SK-N-SH treated with all-trans-retinoic acid at 6 μM for 48 hours (cell line): ENCODE results near the gene NME4.

Experiments used
- ATAC-seq: fragments of 200-7000 bp; cut with Tn5 transposase; 3 replicates; pipeline ENCODE4 v1.9.1; 2020; ENCODE audit warnings: mild to moderate bottlenecking, moderate library complexity
- ARNTL ChIP-seq: fragments of 450-650 bp; formaldehyde crosslinking; IDR thresholded peaks from 2 replicates; pipeline ENCODE4 v1.5.0; 2020; ENCODE audit warnings: low read depth, mild to moderate bottlenecking, moderate library complexity, borderline replicate concordance
- BACH2 ChIP-seq: fragments of 250-450 bp; sonication (Bioruptor Pico); IDR thresholded peaks from 2 replicates; pipeline ENCODE4 v1.9.0; 2021; ENCODE audit warnings: mild to moderate bottlenecking, borderline replicate concordance
- CREB5 ChIP-seq: fragments of 250-450 bp; sonication (Bioruptor Pico); IDR thresholded peaks from 2 replicates; pipeline ENCODE4 v1.5.1; 2020; ENCODE audit warnings: low read depth, mild to moderate bottlenecking, moderate library complexity
- CSDC2 ChIP-seq: fragments of 250-450 bp; sonication (Bioruptor Pico); IDR thresholded peaks from 2 replicates; pipeline ENCODE4 v1.5.0; 2020; ENCODE audit warnings: mild to moderate bottlenecking, moderate library complexity
- CSRNP3 ChIP-seq: fragments of 250-450 bp; sonication (Bioruptor Pico); IDR thresholded peaks from 2 replicates; pipeline ENCODE4 v1.5.1; 2021; ENCODE audit warnings: mild to moderate bottlenecking, moderate library complexity
- ESRRG ChIP-seq: fragments of 250-450 bp; sonication (Bioruptor Pico); IDR thresholded peaks from 2 replicates; pipeline ENCODE4 v1.6.1; 2021; ENCODE audit warnings: mild to moderate bottlenecking
- GLIS3 ChIP-seq: fragments of 250-450 bp; sonication (Bioruptor Pico); IDR thresholded peaks from 2 replicates; pipeline ENCODE4 v1.5.0; 2020; ENCODE audit warnings: mild to moderate bottlenecking, moderate library complexity
- ISL1 ChIP-seq: fragments of 250-450 bp; sonication (Bioruptor Pico); IDR thresholded peaks from 2 replicates; pipeline ENCODE4 v2.1.2; 2022; ENCODE audit warnings: mild to moderate bottlenecking, moderate library complexity
- OSR1 ChIP-seq: fragments of 250-450 bp; sonication (Bioruptor Pico); IDR thresholded peaks from 2 replicates; pipeline ENCODE4 v1.8.0; 2022; ENCODE audit warnings: moderate library complexity, mild to moderate bottlenecking, inconsistent platforms
- PATZ1 ChIP-seq: fragments of 250-450 bp; sonication (Bioruptor Pico); IDR thresholded peaks from 2 replicates; pipeline ENCODE4 v1.8.0; 2020; ENCODE audit warnings: mild to moderate bottlenecking, moderate library complexity, borderline replicate concordance
- POU6F1 ChIP-seq: fragments of 250-450 bp; sonication (Bioruptor Pico); IDR thresholded peaks from 2 replicates; pipeline ENCODE4 v1.8.0; 2021; ENCODE audit warnings: low read depth, mild to moderate bottlenecking, moderate library complexity, borderline replicate concordance
- PPARA ChIP-seq: fragments of 250-450 bp; sonication (Bioruptor Pico); IDR thresholded peaks from 2 replicates; pipeline ENCODE4 v1.5.0; 2020; ENCODE audit warnings: mild to moderate bottlenecking, borderline replicate concordance
- SNAI2 ChIP-seq: fragments of 250-450 bp; sonication (Bioruptor Pico); IDR thresholded peaks from 2 replicates; pipeline ENCODE4 v1.5.0; 2020; ENCODE audit warnings: mild to moderate bottlenecking, moderate library complexity
- TCF4 ChIP-seq: fragments of 250-450 bp; sonication (Bioruptor Pico); IDR thresholded peaks from 2 replicates; pipeline ENCODE4 v1.8.0; 2021; ENCODE audit warnings: mild to moderate bottlenecking, moderate library complexity, borderline replicate concordance
- TOX ChIP-seq: fragments of 250-450 bp; sonication (Bioruptor Pico); IDR thresholded peaks from 2 replicates; pipeline ENCODE4 v1.8.0; 2021; ENCODE audit warnings: mild to moderate bottlenecking, moderate library complexity, borderline replicate concordance
- ZFP3 ChIP-seq: fragments of 250-450 bp; sonication (Bioruptor Pico); IDR thresholded peaks from 2 replicates; pipeline ENCODE4 v1.5.0; 2020; ENCODE audit warnings: mild to moderate bottlenecking, moderate library complexity
- ZFP30 ChIP-seq: fragments of 450-650 bp; formaldehyde crosslinking; IDR thresholded peaks from 2 replicates; pipeline ENCODE4 v1.5.0; 2022; ENCODE audit warnings: mild to moderate bottlenecking, moderate library complexity
- ZNF565 ChIP-seq: fragments of 450-650 bp; formaldehyde crosslinking; conservative IDR thresholded peaks from 2 replicates; pipeline ENCODE4 v1.5.0; 2020; ENCODE audit warnings: low read depth, mild to moderate bottlenecking, moderate library complexity
- ZNF70 ChIP-seq: fragments of 450-650 bp; formaldehyde crosslinking; IDR thresholded peaks from 2 replicates; pipeline ENCODE4 v1.5.0; 2020; ENCODE audit warnings: mild to moderate bottlenecking, moderate library complexity
- ZNF8 ChIP-seq: fragments of 450-650 bp; formaldehyde crosslinking; IDR thresholded peaks from 2 replicates; pipeline ENCODE4 v1.5.0; 2020; ENCODE audit warnings: mild to moderate bottlenecking, moderate library complexity

The NME4 gene

GRCh38 chr16:373848-374615 lies 23.0 kb upstream of the NME4 start (continued):
- TF ChIP-seq ZFP30 (CRISPR knock-in tag) (no peak), PPARA (no peak)

GRCh38 chr16:374616-374926 lies 22.4 kb upstream of the NME4 start:
- ATAC-seq, result no peak
- TF ChIP-seq ZFP3 (CRISPR knock-in tag), result no peak
- no peak for TF ChIP-seq PPARA
- TF ChIP-seq ZNF70, result no peak
- TF ChIP-seq ESRRG (CRISPR knock-in tag), result no peak
- TF ChIP-seq CSRNP3 (CRISPR knock-in tag), result no peak
- no peak for TF ChIP-seq SNAI2 (CRISPR knock-in tag)
- no peak for TF ChIP-seq ARNTL
- no peak for TF ChIP-seq ISL1 (CRISPR knock-in tag)
- TF ChIP-seq CSDC2 (CRISPR knock-in tag), result no peak
- TF ChIP-seq BACH2 (CRISPR knock-in tag), result no peak
- no peak for TF ChIP-seq CREB5
- TF ChIP-seq, all 23 proteins: peak for 0

- ATAC-seq, result no peak
- TF ChIP-seq POU6F1 (CRISPR knock-in tag) (no peak), BACH2 (CRISPR knock-in tag) (no peak), GLIS3 (no peak), PATZ1 (CRISPR knock-in tag) (no peak), TOX (CRISPR knock-in tag) (no peak), OSR1 (CRISPR knock-in tag) (no peak), ZFP3 (CRISPR knock-in tag) (no peak), SNAI2 (CRISPR knock-in tag) (no peak), CSRNP3 (CRISPR knock-in tag) (no peak), CSDC2 (CRISPR knock-in tag) (no peak), TCF4 (CRISPR knock-in tag) (no peak), PPARA (no peak)
Measured at GRCh38 chr16:375212-375611, 21.8 kb upstream of the NME4 start.

GRCh38 chr16:375927-376816 lies 20.8 kb upstream of the NME4 start:
- no peak for TF ChIP-seq ISL1 (CRISPR knock-in tag)
- TF ChIP-seq ZNF8 (CRISPR knock-in tag), result no peak
- TF ChIP-seq GLIS3, result no peak
- TF ChIP-seq ZFP30 (CRISPR knock-in tag), result no peak
- no peak for TF ChIP-seq TOX (CRISPR knock-in tag)
- TF ChIP-seq ZNF70, result no peak
- no peak for TF ChIP-seq POU6F1 (CRISPR knock-in tag)
- no peak for TF ChIP-seq ZNF565 (CRISPR knock-in tag)
- TF ChIP-seq CSDC2 (CRISPR knock-in tag), result no peak
- ATAC-seq, result no peak
